Neural cell (in vitro differentiated cells): Measurements from ENCODE around the gene PANX2. TPM values are rescaled to one million over a fixed set of nuclear protein-coding genes. Genes with fewer than 3 reads are reported as not detected.

Experiments
- H2AFZ ChIP-seq: fragments of 200-600, 300-800 bp; sonication (generic), shearing (Covaris generic); 2 replicates; pipeline ENCODE4 v1.6.0; 2014; ENCODE audit warnings: low read depth, mild to moderate bottlenecking, antibody characterized with exemption, low read length, moderate library complexity
- H3F3A ChIP-seq: fragments of 200-600 bp; shearing (Covaris generic); 2 replicates; pipeline ENCODE4 v1.6.1; 2016; ENCODE audit warnings: mild to moderate bottlenecking, moderate library complexity, mixed read lengths, antibody characterized with exemption, low read length; ENCODE audit not compliant: insufficient read depth, poor library complexity, severe bottlenecking
- H3K27ac ChIP-seq: fragments of 200-600, 300-800 bp; sonication (generic), shearing (Covaris generic); 2 replicates; pipeline ENCODE4 v1.5.1; 2014; ENCODE audit warnings: mild to moderate bottlenecking, low read length, moderate library complexity
- H3K27me3 ChIP-seq: fragments of 300-800, 200-600 bp; sonication (generic), shearing (Covaris generic); 2 replicates; pipeline ENCODE4 v1.6.0; 2014; ENCODE audit warnings: mild to moderate bottlenecking, low read depth, low read length, moderate library complexity; ENCODE audit not compliant: insufficient read depth
- H3K36me3 ChIP-seq: fragments of 300-800, 200-600 bp; sonication (generic), shearing (Covaris generic); 2 replicates; pipeline ENCODE4 v1.5.1; 2014; ENCODE audit warnings: mild to moderate bottlenecking, antibody characterized with exemption, low read length, moderate library complexity; ENCODE audit not compliant: insufficient read depth
- H3K4me2 ChIP-seq: fragments of 300-800, 200-600 bp; sonication (generic), shearing (Covaris generic); 2 replicates; pipeline ENCODE4 v1.6.0; 2014; ENCODE audit warnings: mild to moderate bottlenecking, low read length
- H3K4me3 ChIP-seq: fragments of 300-800, 200-600 bp; sonication (generic), shearing (Covaris generic); 2 replicates; pipeline ENCODE4 v1.5.1; 2014; ENCODE audit warnings: mild to moderate bottlenecking, low read length, moderate library complexity
- H3K79me2 ChIP-seq: fragments of 200-600 bp; shearing (Covaris generic); replicated peaks from 2 replicates; pipeline ENCODE4 v1.6.0; 2014; ENCODE audit warnings: mild to moderate bottlenecking, low read length, moderate library complexity; ENCODE audit not compliant: insufficient read depth
- H3K9ac ChIP-seq: fragments of 300-800, 200-600 bp; sonication (generic), shearing (Covaris generic); 2 replicates; pipeline ENCODE4 v1.6.1; 2016; ENCODE audit warnings: mild to moderate bottlenecking, low read length, mixed read lengths
- H3K9me2 ChIP-seq: fragments of 200-600 bp; shearing (Covaris generic); 2 replicates; pipeline ENCODE4 v1.6.1; 2016; ENCODE audit warnings: mild to moderate bottlenecking, low read length, mixed read lengths; ENCODE audit not compliant: insufficient read depth
- H3K9me3 ChIP-seq: fragments of 200-600, 300-800 bp; sonication (generic), shearing (Covaris generic); 2 replicates; pipeline ENCODE4 v1.6.1; 2016; ENCODE audit warnings: mild to moderate bottlenecking, mixed run types, low read length, moderate library complexity, mixed read lengths
- H4K20me1 ChIP-seq: fragments of 200-600 bp; shearing (Covaris generic); 2 replicates; pipeline ENCODE4 v1.6.1; 2016; ENCODE audit warnings: mild to moderate bottlenecking, mixed run types; ENCODE audit not compliant: insufficient read depth
- EP300 ChIP-seq: fragments of 450-650 bp; conservative IDR thresholded peaks from 2 replicates; pipeline ENCODE4 v1.6.1; 2014; ENCODE audit warnings: antibody characterized with exemption, mild to moderate bottlenecking, moderate library complexity; ENCODE audit not compliant: poor library complexity, severe bottlenecking
- EZH2 ChIP-seq: fragments of 200-600, 300-800 bp; shearing (Covaris generic), sonication (generic); IDR thresholded peaks from 2 replicates; pipeline ENCODE4 v1.6.1; 2014; ENCODE audit warnings: antibody characterized with exemption, low read length, borderline replicate concordance, mild to moderate bottlenecking; ENCODE audit not compliant: insufficient read depth, poor library complexity, severe bottlenecking
- MXI1 ChIP-seq: fragments of 450-650 bp; conservative IDR thresholded peaks from 2 replicates; pipeline ENCODE4 v1.6.1; 2014; ENCODE audit warnings: antibody characterized with exemption, mild to moderate bottlenecking; ENCODE audit not compliant: poor library complexity, severe bottlenecking
- POLR2AphosphoS5 ChIP-seq: IDR thresholded peaks from 2 replicates; pipeline ENCODE4 v1.6.1; 2012
- RAD21 ChIP-seq: fragments of 450-650 bp; conservative IDR thresholded peaks from 2 replicates; pipeline ENCODE4 v1.6.1; 2014; ENCODE audit warnings: antibody characterized with exemption, mild to moderate bottlenecking, moderate library complexity
- SMC3 ChIP-seq: fragments of 450-650 bp; conservative IDR thresholded peaks from 2 replicates; pipeline ENCODE4 v1.6.1; 2014; ENCODE audit warnings: antibody characterized with exemption, mild to moderate bottlenecking, moderate library complexity; ENCODE audit not compliant: poor library complexity
- TAF1 ChIP-seq: IDR thresholded peaks from 2 replicates; pipeline ENCODE4 v1.6.1; 2012; ENCODE audit warnings: low read depth
- polyA plus RNA-seq: library from polyadenylated mRNA; depleted of rRNA; stranded (reverse); fragments of >200 nt; gene quantifications from 2 replicates; pipeline ENCODE4 v1.2.3, GENCODE V29; 2014
- TF ChIP-seq, protein P1 (sequence below): fragments of 450-650 bp; IDR thresholded peaks from 2 replicates; pipeline ENCODE4 v1.5.1; 2014; ENCODE audit warnings: antibody characterized with exemption, mild to moderate bottlenecking, moderate library complexity; ENCODE audit not compliant: poor library complexity, severe bottlenecking
- TF ChIP-seq, protein P2 (sequence below): IDR thresholded peaks from 2 replicates; pipeline ENCODE4 v1.6.1; 2012; ENCODE audit warnings: borderline replicate concordance

PANX2 gene
- polyA plus RNA-seq, 1 donor from 2014 or later: 3.4 TPM

DNA sequence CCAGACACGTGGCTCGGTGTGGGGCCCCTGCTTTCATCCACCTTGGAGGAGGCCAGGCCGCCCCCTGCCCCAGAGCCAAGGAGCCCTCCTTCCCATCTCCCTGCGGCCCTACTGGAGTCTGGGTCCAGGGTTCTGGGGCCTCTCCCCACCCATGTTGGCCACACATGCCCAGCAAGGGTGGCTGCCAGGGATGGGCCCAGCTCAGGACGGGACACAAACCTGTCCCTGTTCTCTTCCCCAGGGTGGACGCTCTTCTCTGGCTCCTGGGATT, 4.6 kb downstream of the PANX2 start:
- Histone ChIP-seq H3K9me2 (no peaks in the 10 kb centered on the region), H4K20me1 (no peaks in the 10 kb centered on the region), H3K9me3 (no peaks in the 10 kb centered on the region), H3K79me2 (no peaks in the 10 kb centered on the region), H3K4me3 (no peak overlapping the region), H3K27me3 (no peaks in the 10 kb centered on the region), H3K9ac (no peak overlapping the region), H3K27ac (no peak overlapping the region), H3F3A (no peaks in the 10 kb centered on the region), H3K36me3 (no peaks in the 10 kb centered on the region), H2AFZ (no peak overlapping the region), H3K4me2 (no peak overlapping the region)
- TF ChIP-seq MXI1: no peak
- TF ChIP-seq SMC3: no peak
- no peak for TF ChIP-seq POLR2AphosphoS5
- TF ChIP-seq EZH2: no peak
- TF ChIP-seq, protein P1, sequence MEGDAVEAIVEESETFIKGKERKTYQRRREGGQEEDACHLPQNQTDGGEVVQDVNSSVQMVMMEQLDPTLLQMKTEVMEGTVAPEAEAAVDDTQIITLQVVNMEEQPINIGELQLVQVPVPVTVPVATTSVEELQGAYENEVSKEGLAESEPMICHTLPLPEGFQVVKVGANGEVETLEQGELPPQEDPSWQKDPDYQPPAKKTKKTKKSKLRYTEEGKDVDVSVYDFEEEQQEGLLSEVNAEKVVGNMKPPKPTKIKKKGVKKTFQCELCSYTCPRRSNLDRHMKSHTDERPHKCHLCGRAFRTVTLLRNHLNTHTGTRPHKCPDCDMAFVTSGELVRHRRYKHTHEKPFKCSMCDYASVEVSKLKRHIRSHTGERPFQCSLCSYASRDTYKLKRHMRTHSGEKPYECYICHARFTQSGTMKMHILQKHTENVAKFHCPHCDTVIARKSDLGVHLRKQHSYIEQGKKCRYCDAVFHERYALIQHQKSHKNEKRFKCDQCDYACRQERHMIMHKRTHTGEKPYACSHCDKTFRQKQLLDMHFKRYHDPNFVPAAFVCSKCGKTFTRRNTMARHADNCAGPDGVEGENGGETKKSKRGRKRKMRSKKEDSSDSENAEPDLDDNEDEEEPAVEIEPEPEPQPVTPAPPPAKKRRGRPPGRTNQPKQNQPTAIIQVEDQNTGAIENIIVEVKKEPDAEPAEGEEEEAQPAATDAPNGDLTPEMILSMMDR: no peak
- no peak for TF ChIP-seq TAF1
- no peak for TF ChIP-seq RAD21
- no peak for TF ChIP-seq EP300
- TF ChIP-seq, protein P2, sequence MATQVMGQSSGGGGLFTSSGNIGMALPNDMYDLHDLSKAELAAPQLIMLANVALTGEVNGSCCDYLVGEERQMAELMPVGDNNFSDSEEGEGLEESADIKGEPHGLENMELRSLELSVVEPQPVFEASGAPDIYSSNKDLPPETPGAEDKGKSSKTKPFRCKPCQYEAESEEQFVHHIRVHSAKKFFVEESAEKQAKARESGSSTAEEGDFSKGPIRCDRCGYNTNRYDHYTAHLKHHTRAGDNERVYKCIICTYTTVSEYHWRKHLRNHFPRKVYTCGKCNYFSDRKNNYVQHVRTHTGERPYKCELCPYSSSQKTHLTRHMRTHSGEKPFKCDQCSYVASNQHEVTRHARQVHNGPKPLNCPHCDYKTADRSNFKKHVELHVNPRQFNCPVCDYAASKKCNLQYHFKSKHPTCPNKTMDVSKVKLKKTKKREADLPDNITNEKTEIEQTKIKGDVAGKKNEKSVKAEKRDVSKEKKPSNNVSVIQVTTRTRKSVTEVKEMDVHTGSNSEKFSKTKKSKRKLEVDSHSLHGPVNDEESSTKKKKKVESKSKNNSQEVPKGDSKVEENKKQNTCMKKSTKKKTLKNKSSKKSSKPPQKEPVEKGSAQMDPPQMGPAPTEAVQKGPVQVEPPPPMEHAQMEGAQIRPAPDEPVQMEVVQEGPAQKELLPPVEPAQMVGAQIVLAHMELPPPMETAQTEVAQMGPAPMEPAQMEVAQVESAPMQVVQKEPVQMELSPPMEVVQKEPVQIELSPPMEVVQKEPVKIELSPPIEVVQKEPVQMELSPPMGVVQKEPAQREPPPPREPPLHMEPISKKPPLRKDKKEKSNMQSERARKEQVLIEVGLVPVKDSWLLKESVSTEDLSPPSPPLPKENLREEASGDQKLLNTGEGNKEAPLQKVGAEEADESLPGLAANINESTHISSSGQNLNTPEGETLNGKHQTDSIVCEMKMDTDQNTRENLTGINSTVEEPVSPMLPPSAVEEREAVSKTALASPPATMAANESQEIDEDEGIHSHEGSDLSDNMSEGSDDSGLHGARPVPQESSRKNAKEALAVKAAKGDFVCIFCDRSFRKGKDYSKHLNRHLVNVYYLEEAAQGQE: no peak

DNA sequence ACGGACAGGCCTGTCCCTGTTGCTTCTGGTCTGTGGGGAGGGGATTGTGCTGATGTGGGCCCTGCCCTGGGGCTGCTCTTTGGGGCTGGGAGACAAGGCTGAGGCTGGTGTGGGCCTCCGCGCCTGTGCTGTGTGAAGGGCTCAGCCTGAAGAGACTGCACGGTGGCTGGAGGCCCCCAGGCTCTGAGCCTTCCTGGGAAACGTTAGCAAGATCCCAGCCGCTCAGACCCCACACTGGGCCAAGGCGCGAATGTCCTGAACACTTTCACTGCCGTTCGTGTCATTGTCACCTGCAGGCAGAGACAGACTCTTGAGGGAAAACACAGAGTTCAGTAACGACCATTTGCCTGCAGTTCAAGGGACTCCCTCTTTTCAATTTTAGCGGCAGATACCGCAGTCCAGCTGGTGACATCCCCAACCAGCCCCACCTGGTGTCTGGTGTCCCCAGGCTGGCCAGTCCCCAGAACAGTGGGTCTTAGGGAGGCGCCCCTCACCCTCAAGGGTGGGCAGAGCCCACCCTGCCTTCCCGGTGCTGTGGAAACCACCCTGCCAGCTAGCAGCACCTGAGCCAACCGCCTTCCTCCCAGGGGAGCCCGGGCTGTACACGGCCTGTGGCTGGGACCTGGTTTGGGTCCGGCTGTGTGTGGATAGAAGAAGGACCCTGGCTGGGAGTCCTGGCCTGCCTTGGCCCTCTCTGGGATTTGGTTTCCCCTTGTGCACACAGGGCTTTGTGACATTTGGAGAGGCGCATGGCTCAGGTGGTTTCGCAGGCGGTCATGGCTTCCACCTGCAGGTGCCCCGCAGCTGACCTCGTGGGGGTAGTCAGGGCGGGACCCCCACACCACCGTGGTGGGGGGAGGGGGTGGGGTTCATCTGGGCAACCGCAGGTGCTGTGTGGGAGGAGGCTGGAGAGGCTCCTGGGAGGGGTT, 5.7 kb downstream of the PANX2 start:
- Histone ChIP-seq H3K27me3 (no peaks in the 10 kb centered on the region), H3K79me2 (no peaks in the 10 kb centered on the region), H3F3A (no peaks in the 10 kb centered on the region), H4K20me1 (no peaks in the 10 kb centered on the region), H3K9me2 (no peaks in the 10 kb centered on the region), H3K9ac (no peak overlapping the region), H3K36me3 (no peaks in the 10 kb centered on the region), H3K4me2 (no peak overlapping the region), H3K9me3 (no peaks in the 10 kb centered on the region), H3K27ac (no peak overlapping the region), H3K4me3 (no peak overlapping the region), H2AFZ (no peak overlapping the region)
- TF ChIP-seq, protein P2: no peak
- no peak for TF ChIP-seq TAF1
- TF ChIP-seq EP300: no peak
- no peak for TF ChIP-seq RAD21
- TF ChIP-seq, protein P1: no peak
- no peak for TF ChIP-seq SMC3
- no peak for TF ChIP-seq POLR2AphosphoS5
- TF ChIP-seq MXI1: no peak
- TF ChIP-seq EZH2: no peak
